GM12874 (cell line): ENCODE results near the gene SUSD2.

Experiments used
- TF ChIP-seq, protein P1 (sequence below): IDR thresholded peaks from 2 replicates; pipeline ENCODE4 v1.5.1; 2011; ENCODE audit warnings: low read depth, mild to moderate bottlenecking, control low read depth, low read length, moderate library complexity; ENCODE audit not compliant: insufficient read depth

The SUSD2 gene

DNA sequence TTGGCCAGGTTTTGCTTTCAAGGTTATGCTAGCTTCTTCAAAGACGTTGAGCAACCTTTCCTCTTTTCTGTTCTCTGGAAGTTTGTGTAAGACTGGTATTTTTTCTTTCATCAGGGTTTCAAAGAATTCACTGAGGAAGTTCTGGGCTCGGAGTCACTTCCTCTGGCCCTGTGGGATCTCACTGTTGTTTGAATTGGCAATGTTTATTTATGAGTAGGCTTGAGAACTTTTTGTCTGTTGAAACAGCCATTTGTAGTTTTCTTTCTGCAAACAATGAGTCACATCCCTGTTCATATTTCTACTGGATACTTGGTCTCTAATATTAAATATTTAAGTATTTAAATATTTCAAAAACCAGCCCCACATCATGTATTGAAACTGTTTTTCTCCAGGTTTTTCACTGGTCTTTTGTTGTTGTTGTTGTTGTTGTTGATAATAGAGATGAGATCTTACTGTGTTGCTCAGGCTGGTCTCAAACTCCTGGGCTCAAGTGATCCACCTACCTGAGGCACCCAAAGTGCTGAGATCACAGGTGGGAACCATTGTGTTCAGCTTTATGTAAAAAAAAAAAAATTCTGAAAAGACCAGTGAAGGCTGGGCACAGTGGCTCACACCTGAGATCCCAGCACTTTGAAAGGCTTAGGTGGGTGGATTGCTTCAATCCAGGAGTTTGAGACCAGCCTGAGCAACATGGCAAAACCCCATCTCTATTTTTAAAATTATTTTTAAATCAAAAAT is 26.9 kb downstream of the SUSD2 start:
- TF ChIP-seq, protein P1, sequence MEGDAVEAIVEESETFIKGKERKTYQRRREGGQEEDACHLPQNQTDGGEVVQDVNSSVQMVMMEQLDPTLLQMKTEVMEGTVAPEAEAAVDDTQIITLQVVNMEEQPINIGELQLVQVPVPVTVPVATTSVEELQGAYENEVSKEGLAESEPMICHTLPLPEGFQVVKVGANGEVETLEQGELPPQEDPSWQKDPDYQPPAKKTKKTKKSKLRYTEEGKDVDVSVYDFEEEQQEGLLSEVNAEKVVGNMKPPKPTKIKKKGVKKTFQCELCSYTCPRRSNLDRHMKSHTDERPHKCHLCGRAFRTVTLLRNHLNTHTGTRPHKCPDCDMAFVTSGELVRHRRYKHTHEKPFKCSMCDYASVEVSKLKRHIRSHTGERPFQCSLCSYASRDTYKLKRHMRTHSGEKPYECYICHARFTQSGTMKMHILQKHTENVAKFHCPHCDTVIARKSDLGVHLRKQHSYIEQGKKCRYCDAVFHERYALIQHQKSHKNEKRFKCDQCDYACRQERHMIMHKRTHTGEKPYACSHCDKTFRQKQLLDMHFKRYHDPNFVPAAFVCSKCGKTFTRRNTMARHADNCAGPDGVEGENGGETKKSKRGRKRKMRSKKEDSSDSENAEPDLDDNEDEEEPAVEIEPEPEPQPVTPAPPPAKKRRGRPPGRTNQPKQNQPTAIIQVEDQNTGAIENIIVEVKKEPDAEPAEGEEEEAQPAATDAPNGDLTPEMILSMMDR, result no peak

DNA sequence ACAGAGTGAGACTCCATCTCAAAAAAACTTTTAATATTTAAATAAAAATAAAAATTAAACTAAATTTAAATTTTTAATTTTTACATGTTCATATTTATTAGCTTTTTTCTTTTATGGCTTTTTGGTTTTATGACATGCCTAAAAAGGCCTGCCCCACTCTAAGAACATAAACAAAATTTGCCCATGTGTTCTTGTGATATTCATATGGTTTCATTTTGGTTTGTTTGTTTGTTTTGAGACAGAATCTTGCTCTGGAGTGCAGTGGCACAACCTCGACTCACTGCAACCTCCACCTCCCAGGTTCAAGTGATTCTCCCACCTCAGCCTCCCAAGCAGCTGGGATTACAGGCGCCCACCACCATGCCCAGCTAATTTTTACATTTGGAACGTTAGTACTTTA is 27.7 kb downstream of the SUSD2 start:
- TF ChIP-seq, protein P1, result no peak

- TF ChIP-seq, protein P1, result no peak
Measured at GRCh38 chr22:24209687-24210086, 28.4 kb downstream of the SUSD2 start.

GRCh38 chr22:24214467-24215285 is 33.4 kb downstream of the SUSD2 start:
- TF ChIP-seq, protein P1, result no peak

GRCh38 chr22:24216541-24217209 is 35.4 kb downstream of the SUSD2 start:
- TF ChIP-seq, protein P1, result no peak

- TF ChIP-seq, protein P1, result no peak
Measured at GRCh38 chr22:24217384-24217783, 36.1 kb downstream of the SUSD2 start.

GRCh38 chr22:24219750-24220149 is 38.5 kb downstream of the SUSD2 start:
- TF ChIP-seq, protein P1, result no peak
